Measurements from ENCODE around the gene PROCA1. TPM values are rescaled to one million over a fixed set of nuclear protein-coding genes. Genes with fewer than 3 reads are reported as not detected.
A peak's percentile ranks its signal among the peaks of the same experiment; 100 is the strongest.

PROCA1 gene
- total and polyA plus RNA-seq, 9 of the 15 experiments (the other 6 are each of a cell fraction or from before 2014, with no cell fraction given): 0.78 to 16.2 (median 5.6) TPM

- no peak for TF ChIP-seq ARID3A (IDR thresholded peaks at IDR 0.05; ENCODE audit: borderline replicate concordance, low read depth, low read length)
- TF ChIP-seq HNRNPLL (IDR thresholded peaks at IDR 0.05; ENCODE audit: low read depth, low read length, poor library complexity, severe bottlenecking): no peak
- TF ChIP-seq ADNP (tag; IDR thresholded peaks at IDR 0.05): no peak
- no peak for TF ChIP-seq ZNF696 (CRISPR knock-in tag; conservative IDR thresholded peaks at IDR 0.05)
- TF ChIP-seq SUPT5H (IDR thresholded peaks at IDR 0.05): no peak
- TF ChIP-seq CTBP1 (IDR thresholded peaks at IDR 0.05; ENCODE audit: borderline replicate concordance): peak; percentile 67; the same call in 1 of the 2 replicates
- TF ChIP-seq CEBPG (CRISPR knock-in tag; IDR thresholded peaks at IDR 0.05): no peak
- TF ChIP-seq CEBPG (tag; conservative IDR thresholded peaks at IDR 0.05 in 1 of 2, IDR thresholded peaks at IDR 0.05 in 1 of 2): no peak
- TF ChIP-seq, protein P1, sequence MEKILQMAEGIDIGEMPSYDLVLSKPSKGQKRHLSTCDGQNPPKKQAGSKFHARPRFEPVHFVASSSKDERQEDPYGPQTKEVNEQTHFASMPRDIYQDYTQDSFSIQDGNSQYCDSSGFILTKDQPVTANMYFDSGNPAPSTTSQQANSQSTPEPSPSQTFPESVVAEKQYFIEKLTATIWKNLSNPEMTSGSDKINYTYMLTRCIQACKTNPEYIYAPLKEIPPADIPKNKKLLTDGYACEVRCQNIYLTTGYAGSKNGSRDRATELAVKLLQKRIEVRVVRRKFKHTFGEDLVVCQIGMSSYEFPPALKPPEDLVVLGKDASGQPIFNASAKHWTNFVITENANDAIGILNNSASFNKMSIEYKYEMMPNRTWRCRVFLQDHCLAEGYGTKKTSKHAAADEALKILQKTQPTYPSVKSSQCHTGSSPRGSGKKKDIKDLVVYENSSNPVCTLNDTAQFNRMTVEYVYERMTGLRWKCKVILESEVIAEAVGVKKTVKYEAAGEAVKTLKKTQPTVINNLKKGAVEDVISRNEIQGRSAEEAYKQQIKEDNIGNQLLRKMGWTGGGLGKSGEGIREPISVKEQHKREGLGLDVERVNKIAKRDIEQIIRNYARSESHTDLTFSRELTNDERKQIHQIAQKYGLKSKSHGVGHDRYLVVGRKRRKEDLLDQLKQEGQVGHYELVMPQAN (IDR thresholded peaks at IDR 0.05; ENCODE audit: borderline replicate concordance): no peak
- no peak for TF ChIP-seq HDAC3 (IDR thresholded peaks at IDR 0.05; ENCODE audit: borderline replicate concordance, partially characterized antibody)
- no peak for TF ChIP-seq POU5F1 (IDR thresholded peaks at IDR 0.05; ENCODE audit: borderline replicate concordance, low read depth, low read length, partially characterized antibody)
- no peak for TF ChIP-seq STAT5A (IDR thresholded peaks at IDR 0.05; ENCODE audit: borderline replicate concordance, low read length)
- no peak for TF ChIP-seq ZBTB11 (CRISPR knock-in tag; IDR thresholded peaks at IDR 0.05)
- no peak for TF ChIP-seq POLR2G (IDR thresholded peaks at IDR 0.05; ENCODE audit: low read depth, low read length)
- TF ChIP-seq CCAR2 (IDR thresholded peaks at IDR 0.05; ENCODE audit: low read depth, low read length): no peak
- TF ChIP-seq HDGF (IDR thresholded peaks at IDR 0.05): no peak
- no peak for TF ChIP-seq GTF2E2 (tag; IDR thresholded peaks at IDR 0.05)
- TF ChIP-seq ZNF668 (CRISPR knock-in tag; IDR thresholded peaks at IDR 0.05): no peak
- TF ChIP-seq, protein P2, sequence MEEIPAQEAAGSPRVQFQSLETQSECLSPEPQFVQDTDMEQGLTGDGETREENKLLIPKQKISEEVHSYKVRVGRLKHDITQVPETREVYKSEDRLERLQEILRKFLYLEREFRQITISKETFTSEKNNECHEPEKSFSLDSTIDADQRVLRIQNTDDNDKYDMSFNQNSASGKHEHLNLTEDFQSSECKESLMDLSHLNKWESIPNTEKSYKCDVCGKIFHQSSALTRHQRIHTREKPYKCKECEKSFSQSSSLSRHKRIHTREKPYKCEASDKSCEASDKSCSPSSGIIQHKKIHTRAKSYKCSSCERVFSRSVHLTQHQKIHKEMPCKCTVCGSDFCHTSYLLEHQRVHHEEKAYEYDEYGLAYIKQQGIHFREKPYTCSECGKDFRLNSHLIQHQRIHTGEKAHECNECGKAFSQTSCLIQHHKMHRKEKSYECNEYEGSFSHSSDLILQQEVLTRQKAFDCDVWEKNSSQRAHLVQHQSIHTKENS (CRISPR knock-in tag; IDR thresholded peaks at IDR 0.05): no peak
- TF ChIP-seq CC2D1A (IDR thresholded peaks at IDR 0.05): no peak
- peak; percentile 56 for TF ChIP-seq EP400 (IDR thresholded peaks at IDR 0.05)
- TF ChIP-seq ZNF316 (IDR thresholded peaks at IDR 0.05): peak; percentile 97
Measured at GRCh38 chr17:28735242-28735722, 23.6 kb upstream of the PROCA1 start (continued).
